H1 (cell line): ENCODE data around the gene ITGAE.

Experiments used
- CEBPB ChIP-seq: IDR thresholded peaks from 2 replicates; pipeline ENCODE4 v1.6.1; 2012; ENCODE audit warnings: low read depth, low read length
- CHD2 ChIP-seq: IDR thresholded peaks from 2 replicates; pipeline ENCODE4 v1.6.1; 2012; ENCODE audit warnings: low read length, improper control_type of control experiment
- CTCF ChIP-seq, 3 experiments: IDR thresholded peaks; 1 replicate in 2 of 3; 2 replicates in 1 of 3; pipeline versions ENCODE4 v1.5.1 to v1.6.1; 2011; ENCODE audit warnings: low read length in 3 of 3, mild to moderate bottlenecking in 3 of 3, inconsistent platforms in 2 of 3, low read depth in 1 of 3, moderate library complexity in 1 of 3; ENCODE audit not compliant: insufficient read depth in 1 of 3; ENCODE audit errors: control extremely low read depth in 1 of 3
- JUND ChIP-seq: IDR thresholded peaks from 2 replicates; pipeline ENCODE4 v1.6.1; 2011; ENCODE audit warnings: mild to moderate bottlenecking, improper control_type of control experiment, low read length
- SIN3A ChIP-seq, 2 experiments: IDR thresholded peaks in 1 of 2; conservative IDR thresholded peaks in 1 of 2; 2 replicates each; pipeline ENCODE4 v1.6.1; 2011 to 2012; ENCODE audit warnings: low read length in 2 of 2, improper control_type of control experiment in 1 of 2, low read depth in 1 of 2, mild to moderate bottlenecking in 1 of 2
- SRF ChIP-seq: IDR thresholded peaks from 2 replicates; pipeline ENCODE4 v1.6.1; 2011; ENCODE audit warnings: mild to moderate bottlenecking, low read depth, low read length, moderate library complexity
- TBP ChIP-seq: IDR thresholded peaks from 2 replicates; pipeline ENCODE4 v1.6.1; 2011; ENCODE audit warnings: low read depth, low read length, improper control_type of control experiment

DNA sequence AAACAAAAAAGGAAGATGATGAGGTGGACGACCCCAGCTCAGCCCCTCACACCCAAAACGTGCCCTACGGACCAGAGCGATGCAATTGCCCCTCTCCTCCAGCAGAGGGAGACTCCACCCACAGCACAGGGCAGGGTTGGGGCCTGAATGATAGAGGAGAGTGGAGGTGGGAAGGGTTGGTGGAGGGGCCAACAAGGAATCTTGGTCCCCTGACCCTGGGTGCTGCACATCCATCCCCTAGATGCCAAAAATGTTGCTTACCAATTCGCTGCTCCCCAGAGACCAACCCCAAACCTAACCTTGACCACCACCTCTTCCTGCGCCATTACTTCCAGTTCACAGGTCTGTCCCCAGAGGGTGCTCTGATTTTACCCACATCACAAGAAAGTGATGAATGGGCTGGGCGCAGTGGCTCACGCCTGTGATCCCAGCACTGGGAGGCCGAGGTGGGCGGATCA is 117.9 kb downstream of the ITGAE start:
- TF ChIP-seq CTCF (IDR thresholded peaks at IDR 0.05; ENCODE audit: control extremely low read depth in 1 of 3, insufficient read depth in 1 of 3, low read depth in 1 of 3, low read length in 3 of 3): peak; percentile 86 to 100 (median 97)
- TF ChIP-seq SRF: no peak
- no peak for TF ChIP-seq CHD2
- TF ChIP-seq TBP: no peak
- no peak for TF ChIP-seq CEBPB
- no peak for TF ChIP-seq JUND
- no peak for TF ChIP-seq SIN3A (conservative IDR thresholded peaks at IDR 0.05 in 1 of 2, IDR thresholded peaks at IDR 0.05 in 1 of 2; ENCODE audit: low read depth in 1 of 2, low read length in 2 of 2)
